Sigmoid colon (tissue), 7 donors: ENCODE measurements around the gene CWC27. TPM values are rescaled to one million over a fixed set of nuclear protein-coding genes. Genes with fewer than 3 reads are reported as not detected.

Experiments used
- DNase-seq: peaks from one replicate; pipeline ENCODE4 v3.0.0-alpha.2; 2019
- H3K27ac ChIP-seq, 4 donors: fragments of 200-600 bp; sonication (generic); one replicate each; pipeline ENCODE4 v1.5.1; 2016 to 2019; ENCODE audit warnings: mild to moderate bottlenecking in 1 of 4
- H3K27me3 ChIP-seq, 3 donors: fragments of 200-600 bp; sonication (generic); one replicate each; pipeline ENCODE4 v1.5.1; 2019; ENCODE audit warnings: mild to moderate bottlenecking in 1 of 3
- H3K36me3 ChIP-seq, 4 donors: fragments of 200-600 bp; sonication (generic); one replicate each; pipeline ENCODE4 v1.5.1; 2016 to 2019
- H3K4me1 ChIP-seq, 4 donors: fragments of 200-600 bp; sonication (generic); one replicate each; pipeline ENCODE4 v1.5.1; 2017 to 2019
- H3K4me3 ChIP-seq, 4 donors: fragments of 200-600 bp; sonication (generic); one replicate each; pipeline ENCODE4 v1.5.1; 2017 to 2019; ENCODE audit warnings: mild to moderate bottlenecking in 2 of 4, moderate library complexity in 1 of 4
- H3K9me3 ChIP-seq, 4 donors: fragments of 200-600 bp in 3 of 4; sonication (generic) in 3 of 4; one replicate each; pipeline versions ENCODE4 v1.5.1 to v1.6.1; 2013 to 2019
- CTCF ChIP-seq, 4 experiments: fragments of 450-650 bp in 3 of 4; fragments of 200-600 bp in 1 of 4; IDR thresholded peaks; one replicate each; pipeline ENCODE4 v1.5.1; 2016 to 2019; ENCODE audit warnings: antibody characterized with exemption in 4 of 4, mild to moderate bottlenecking in 3 of 4, moderate library complexity in 2 of 4
- EP300 ChIP-seq, 4 donors: sonication (generic); formaldehyde crosslinking; IDR thresholded peaks; one replicate each; pipeline ENCODE4 v1.6.1; 2017; ENCODE audit warnings: antibody characterized with exemption in 4 of 4
- POLR2A ChIP-seq, 2 donors: fragments of 450-650 bp; IDR thresholded peaks; one replicate each; pipeline ENCODE4 v1.6.1; 2016; ENCODE audit warnings: antibody characterized with exemption in 2 of 2, mild to moderate bottlenecking in 2 of 2, moderate library complexity in 2 of 2
- POLR2AphosphoS5 ChIP-seq, 4 donors: sonication (generic); formaldehyde crosslinking; IDR thresholded peaks; one replicate each; pipeline ENCODE4 v1.6.1; 2017; ENCODE audit warnings: antibody characterized with exemption in 4 of 4
- WGBS, 2 donors: extraction: QIAGEN DNeasy Blood & Tissue Kit; methylation state at CpG; one replicate each; pipeline ENCODE4 v1.1.7; 2013; 5-methylcytosine and 5-hydroxymethylcytosine counted together
- intact Hi-C: fragments of 100-400 bp; cut with DNase I; formaldehyde crosslinking; loops from one replicate; pipeline ENCODE4 v1.15.1; 2023
- polyA plus RNA-seq, 3 donors: library from polyadenylated mRNA; stranded (reverse); fragments of 200-250 nt; gene quantifications; one replicate each; pipeline ENCODE4 v1.2.3, GENCODE V29; 2013
- total RNA-seq, 4 donors: library from RNA; depleted of rRNA; stranded (reverse); fragments of >200 nt; gene quantifications; one replicate each; pipeline ENCODE4 v1.1.0, GENCODE V29; 2016
- donor health status: healthy with polysubstance abuse.
- donor health status: Bipolar disorder and iron deficiency.
- donor health status: healthy.

Gene CWC27
- total and polyA plus RNA-seq, 7 donors: 11.3 to 27.7 (median 18.9) TPM

GRCh38 chr5:65055938-65056337, 287.2 kb downstream of the CWC27 start:
- 86 to 95% methylated on average over 1 of the region's 1 CpG for WGBS, 2 donors
- H3K9me3 ChIP-seq: no peaks in the 10 kb centered on the region
- H3K4me1 ChIP-seq: peaks cover 0 to 10% (median 3%) of the 10 kb centered on the region in 4 donors
- DNase-seq: no peak
- H3K27ac ChIP-seq: no peak overlapping the region
- no peak overlapping the region for H3K4me3 ChIP-seq
- TF ChIP-seq POLR2A (IDR thresholded peaks at IDR 0.05) (no peak), EP300 (IDR thresholded peaks at IDR 0.05) (no peak), POLR2AphosphoS5 (IDR thresholded peaks at IDR 0.05) (no peak), CTCF (IDR thresholded peaks at IDR 0.05) (no peak)
- H3K36me3 ChIP-seq: no peaks in the 10 kb centered on the region
- intact Hi-C loops: no loop called here
- no peaks in the 10 kb centered on the region for H3K27me3 ChIP-seq

- WGBS, 2 donors: 89 to 94% methylated on average over 6 of the region's 6 CpGs
- TF ChIP-seq EP300 (IDR thresholded peaks at IDR 0.05) (no peak), CTCF (IDR thresholded peaks at IDR 0.05) (no peak), POLR2AphosphoS5 (IDR thresholded peaks at IDR 0.05) (no peak), POLR2A (IDR thresholded peaks at IDR 0.05) (no peak)
- no peaks in the 10 kb centered on the region for H3K27me3 ChIP-seq
- H3K4me3 ChIP-seq: no peak overlapping the region
- no peak overlapping the region for H3K27ac ChIP-seq
- H3K9me3 ChIP-seq: no peaks in the 10 kb centered on the region
- no peaks in the 10 kb centered on the region for H3K36me3 ChIP-seq
- DNase-seq: no peak
- H3K4me1 ChIP-seq: peaks cover 0 to 17% (median 16%) of the 10 kb centered on the region in 4 donors
- intact Hi-C loops: no loop called here
Observed at GRCh38 chr5:65059681-65060598, 291.2 kb downstream of the CWC27 start.

GRCh38 chr5:65061250-65061973, 292.7 kb downstream of the CWC27 start:
- Histone ChIP-seq H3K36me3 (no peaks in the 10 kb centered on the region), H3K27me3 (no peaks in the 10 kb centered on the region), H3K4me1 (peaks cover 0 to 20% (median 18%) of the 10 kb centered on the region in 4 donors), H3K27ac (no peak overlapping the region), H3K4me3 (no peak overlapping the region), H3K9me3 (no peaks in the 10 kb centered on the region)
- TF ChIP-seq POLR2AphosphoS5 (IDR thresholded peaks at IDR 0.05): no peak
- no peak for TF ChIP-seq EP300 (IDR thresholded peaks at IDR 0.05)
- no peak for TF ChIP-seq POLR2A (IDR thresholded peaks at IDR 0.05)
- intact Hi-C loops: no loop called here
- no peak for DNase-seq
- 70 to 84% methylated on average over 9 of the region's 9 CpGs for WGBS, 2 donors

GRCh38 chr5:65061974-65062353, 293.2 kb downstream of the CWC27 start:
- no peak overlapping the region for H3K27ac ChIP-seq
- TF ChIP-seq CTCF (IDR thresholded peaks at IDR 0.05) (no peak), POLR2AphosphoS5 (IDR thresholded peaks at IDR 0.05) (no peak), EP300 (IDR thresholded peaks at IDR 0.05) (no peak), POLR2A (IDR thresholded peaks at IDR 0.05) (no peak)
- 62 to 86% methylated on average over 1 of the region's 1 CpG for WGBS, 2 donors
- no peaks in the 10 kb centered on the region for H3K9me3 ChIP-seq
- intact Hi-C loops: no loop called here
- H3K4me3 ChIP-seq: no peak overlapping the region
- no peaks in the 10 kb centered on the region for H3K27me3 ChIP-seq
- no peaks in the 10 kb centered on the region for H3K36me3 ChIP-seq
- H3K4me1 ChIP-seq: peaks cover 0 to 25% (median 24%) of the 10 kb centered on the region in 4 donors
- DNase-seq: no peak

- TF ChIP-seq POLR2A (IDR thresholded peaks at IDR 0.05) (no peak), POLR2AphosphoS5 (IDR thresholded peaks at IDR 0.05) (peak in 1 of 4 donors; percentile 36)
- no peak overlapping the region for H3K4me3 ChIP-seq
- no peaks in the 10 kb centered on the region for H3K36me3 ChIP-seq
- H3K27me3 ChIP-seq: no peaks in the 10 kb centered on the region
- 45 to 52% methylated on average over 6 of the region's 6 CpGs for WGBS, 2 donors
- peak; percentile 76 for DNase-seq
- intact Hi-C loops: no loop called here
- H3K4me1 ChIP-seq: peaks cover 0 to 30% (median 29%) of the 10 kb centered on the region in 4 donors
- H3K27ac ChIP-seq: peak overlapping the region; percentile 4 to 62 (median 51)
- no peaks in the 10 kb centered on the region for H3K9me3 ChIP-seq
Observed at GRCh38 chr5:65062469-65063083, 293.8 kb downstream of the CWC27 start.
